ENCODE data around the gene PDE4B.

PDE4B gene

GRCh38 chr1:66372522-66373101 is 579.9 kb downstream of the PDE4B start:
- DNase-seq, result no peak

GRCh38 chr1:66373157-66373591 is 580.5 kb downstream of the PDE4B start:
- no peak for DNase-seq

- no peak for DNase-seq
Observed at GRCh38 chr1:66374148-66374547, 581.5 kb downstream of the PDE4B start.

GRCh38 chr1:66374561-66375111 is 581.9 kb downstream of the PDE4B start:
- peak in 1 of 2 experiments; percentile 32 for DNase-seq

GRCh38 chr1:66375125-66375524 is 582.4 kb downstream of the PDE4B start:
- no peak for DNase-seq

GRCh38 chr1:66380452-66381212 is 587.9 kb downstream of the PDE4B start:
- DNase-seq, result no peak

- no peak for DNase-seq
Observed at GRCh38 chr1:66381621-66382275, 589.1 kb downstream of the PDE4B start.

GRCh38 chr1:66383168-66383567 is 590.5 kb downstream of the PDE4B start:
- no peak for DNase-seq

- no peak for DNase-seq
Observed at GRCh38 chr1:66383611-66384010, 590.9 kb downstream of the PDE4B start.

GRCh38 chr1:66384258-66384921 is 591.7 kb downstream of the PDE4B start:
- DNase-seq, result no peak

- DNase-seq, result no peak
Observed at GRCh38 chr1:66386712-66387111, 594.0 kb downstream of the PDE4B start.

- no peak for DNase-seq
Observed at GRCh38 chr1:66388913-66389312, 596.2 kb downstream of the PDE4B start.

GRCh38 chr1:66393586-66394287 is 601.0 kb downstream of the PDE4B start:
- DNase-seq, result no peak

GRCh38 chr1:66394603-66395002 is 601.9 kb downstream of the PDE4B start:
- no peak for DNase-seq

GRCh38 chr1:66395202-66396061 is 602.7 kb downstream of the PDE4B start:
- DNase-seq, result no peak

- DNase-seq, result no peak
Observed at GRCh38 chr1:66396212-66396890, 603.7 kb downstream of the PDE4B start.

GRCh38 chr1:66397192-66397591 is 604.5 kb downstream of the PDE4B start:
- DNase-seq, result no peak

GRCh38 chr1:66399888-66400529 is 607.3 kb downstream of the PDE4B start:
- no peak for DNase-seq

- no peak for DNase-seq
Observed at GRCh38 chr1:66400660-66401059, 608.0 kb downstream of the PDE4B start.

GRCh38 chr1:66401244-66401643 is 608.5 kb downstream of the PDE4B start:
- DNase-seq, result no peak
